ENCODE measurements around the gene HSD17B13. TPM values are rescaled to one million over a fixed set of nuclear protein-coding genes. Genes with fewer than 3 reads are reported as not detected.

Gene HSD17B13
- total and polyA plus RNA-seq, 2 experiments from 2014 or later, result 0.15 TPM; not detected in 1

DNA sequence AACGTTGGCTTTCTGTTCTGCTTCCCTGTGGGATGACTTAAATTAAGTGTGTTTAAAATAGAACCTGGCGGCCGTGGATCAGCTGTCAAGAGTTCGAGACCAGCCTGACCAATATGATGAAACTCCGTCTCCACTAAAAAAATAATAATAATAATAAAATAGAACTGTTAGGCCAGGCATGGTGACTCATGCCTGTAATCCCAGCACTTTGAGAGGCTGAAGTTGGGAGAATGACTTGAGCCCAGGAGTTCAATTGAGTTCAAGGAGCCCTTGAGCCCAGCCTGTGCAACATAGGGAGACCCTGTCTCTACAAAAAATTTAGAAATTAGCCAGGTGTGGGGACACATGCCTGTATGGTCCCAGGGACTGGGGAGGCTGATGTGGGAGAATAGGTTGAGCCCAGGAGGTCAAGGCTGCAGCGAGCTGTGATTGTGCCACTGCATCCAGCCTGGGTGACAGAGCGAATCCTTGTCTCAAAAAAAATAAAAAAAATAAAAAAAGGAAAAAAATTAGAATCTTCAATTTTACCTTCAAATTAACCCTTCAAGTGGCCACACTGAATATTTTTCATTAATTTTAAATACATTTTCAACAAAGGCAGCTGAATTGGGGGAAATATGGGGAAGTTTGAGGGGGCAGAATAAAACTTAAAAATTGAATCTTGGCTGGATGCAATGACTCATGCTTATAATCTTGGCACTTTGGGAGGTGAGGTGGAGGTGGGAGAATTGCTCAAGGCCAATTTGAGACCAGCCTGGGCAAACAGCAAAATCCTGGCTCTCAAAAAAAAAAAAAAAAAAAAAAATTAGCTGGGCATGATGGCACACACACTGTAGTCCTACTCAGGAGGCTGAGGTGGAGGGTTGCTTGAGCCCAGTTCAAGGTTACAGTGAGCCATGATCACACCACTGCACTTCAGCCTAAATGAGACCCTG lies 31.8 kb upstream of the HSD17B13 start:
- peaks cover 2% of the 10 kb centered on the region for H3K27me3 Mint-ChIP-seq (ENCODE audit: insufficient read depth, low read depth, poor library complexity)
- H3K4me3 Mint-ChIP-seq, result no peak overlapping the region
- no peaks in the 10 kb centered on the region for H3K9me3 Mint-ChIP-seq
- no peaks in the 10 kb centered on the region for H3K27me3 ChIP-seq (ENCODE audit: insufficient read depth)
- no peak overlapping the region for H3K4me3 ChIP-seq
- no peak overlapping the region for H3K27ac Mint-ChIP-seq
- H3K36me3 ChIP-seq (ENCODE audit: insufficient read depth), result no peaks in the 10 kb centered on the region
- DNase-seq (ENCODE audit: low spot score) (no peak), ATAC-seq (no peak)
- H3K36me3 Mint-ChIP-seq (ENCODE audit: low read depth), result peaks cover 3% of the 10 kb centered on the region; the same call in 2 of the 3 replicates
- H3K4me1 ChIP-seq (ENCODE audit: insufficient read depth), result peaks cover 12% of the 10 kb centered on the region; the same call in 1 of the 2 replicates
- H3K9me2 ChIP-seq (ENCODE audit: insufficient read depth), result no peaks in the 10 kb centered on the region
- H3K4me1 Mint-ChIP-seq, result peaks cover 8% of the 10 kb centered on the region; the same call in 2 of the 3 replicates
- H4K20me1 ChIP-seq (replicated peaks; ENCODE audit: insufficient read depth), result no peaks in the 10 kb centered on the region
- H3K79me2 ChIP-seq (replicated peaks; ENCODE audit: insufficient read depth), result no peaks in the 10 kb centered on the region
- no peaks in the 10 kb centered on the region for H3F3A ChIP-seq (replicated peaks; ENCODE audit: low read depth)
- no peak overlapping the region; the same call in 1 of the 2 replicates for H3K27ac ChIP-seq (ENCODE audit: low read depth)
- TF ChIP-seq EZH2phosphoT487 (IDR thresholded peaks at IDR 0.05; ENCODE audit: unreplicated experiment), result no peak
- TF ChIP-seq STAT1 (IDR thresholded peaks at IDR 0.05; ENCODE audit: unreplicated experiment), result no peak
- no peak for TF ChIP-seq JUNB (IDR thresholded peaks at IDR 0.05; ENCODE audit: unreplicated experiment)
- no peak for TF ChIP-seq ETS1 (IDR thresholded peaks at IDR 0.05)
- no peak for TF ChIP-seq NANOG (IDR thresholded peaks at IDR 0.05; ENCODE audit: borderline replicate concordance)
- no peak for TF ChIP-seq EZH2 (IDR thresholded peaks at IDR 0.05; ENCODE audit: low read depth, unreplicated experiment)
- no peak for TF ChIP-seq CREB1 (CRISPR knock-in tag; IDR thresholded peaks at IDR 0.05; ENCODE audit: low read depth)
- TF ChIP-seq ZNF114 (CRISPR knock-in tag; IDR thresholded peaks at IDR 0.05), result no peak
- TF ChIP-seq, protein P1, sequence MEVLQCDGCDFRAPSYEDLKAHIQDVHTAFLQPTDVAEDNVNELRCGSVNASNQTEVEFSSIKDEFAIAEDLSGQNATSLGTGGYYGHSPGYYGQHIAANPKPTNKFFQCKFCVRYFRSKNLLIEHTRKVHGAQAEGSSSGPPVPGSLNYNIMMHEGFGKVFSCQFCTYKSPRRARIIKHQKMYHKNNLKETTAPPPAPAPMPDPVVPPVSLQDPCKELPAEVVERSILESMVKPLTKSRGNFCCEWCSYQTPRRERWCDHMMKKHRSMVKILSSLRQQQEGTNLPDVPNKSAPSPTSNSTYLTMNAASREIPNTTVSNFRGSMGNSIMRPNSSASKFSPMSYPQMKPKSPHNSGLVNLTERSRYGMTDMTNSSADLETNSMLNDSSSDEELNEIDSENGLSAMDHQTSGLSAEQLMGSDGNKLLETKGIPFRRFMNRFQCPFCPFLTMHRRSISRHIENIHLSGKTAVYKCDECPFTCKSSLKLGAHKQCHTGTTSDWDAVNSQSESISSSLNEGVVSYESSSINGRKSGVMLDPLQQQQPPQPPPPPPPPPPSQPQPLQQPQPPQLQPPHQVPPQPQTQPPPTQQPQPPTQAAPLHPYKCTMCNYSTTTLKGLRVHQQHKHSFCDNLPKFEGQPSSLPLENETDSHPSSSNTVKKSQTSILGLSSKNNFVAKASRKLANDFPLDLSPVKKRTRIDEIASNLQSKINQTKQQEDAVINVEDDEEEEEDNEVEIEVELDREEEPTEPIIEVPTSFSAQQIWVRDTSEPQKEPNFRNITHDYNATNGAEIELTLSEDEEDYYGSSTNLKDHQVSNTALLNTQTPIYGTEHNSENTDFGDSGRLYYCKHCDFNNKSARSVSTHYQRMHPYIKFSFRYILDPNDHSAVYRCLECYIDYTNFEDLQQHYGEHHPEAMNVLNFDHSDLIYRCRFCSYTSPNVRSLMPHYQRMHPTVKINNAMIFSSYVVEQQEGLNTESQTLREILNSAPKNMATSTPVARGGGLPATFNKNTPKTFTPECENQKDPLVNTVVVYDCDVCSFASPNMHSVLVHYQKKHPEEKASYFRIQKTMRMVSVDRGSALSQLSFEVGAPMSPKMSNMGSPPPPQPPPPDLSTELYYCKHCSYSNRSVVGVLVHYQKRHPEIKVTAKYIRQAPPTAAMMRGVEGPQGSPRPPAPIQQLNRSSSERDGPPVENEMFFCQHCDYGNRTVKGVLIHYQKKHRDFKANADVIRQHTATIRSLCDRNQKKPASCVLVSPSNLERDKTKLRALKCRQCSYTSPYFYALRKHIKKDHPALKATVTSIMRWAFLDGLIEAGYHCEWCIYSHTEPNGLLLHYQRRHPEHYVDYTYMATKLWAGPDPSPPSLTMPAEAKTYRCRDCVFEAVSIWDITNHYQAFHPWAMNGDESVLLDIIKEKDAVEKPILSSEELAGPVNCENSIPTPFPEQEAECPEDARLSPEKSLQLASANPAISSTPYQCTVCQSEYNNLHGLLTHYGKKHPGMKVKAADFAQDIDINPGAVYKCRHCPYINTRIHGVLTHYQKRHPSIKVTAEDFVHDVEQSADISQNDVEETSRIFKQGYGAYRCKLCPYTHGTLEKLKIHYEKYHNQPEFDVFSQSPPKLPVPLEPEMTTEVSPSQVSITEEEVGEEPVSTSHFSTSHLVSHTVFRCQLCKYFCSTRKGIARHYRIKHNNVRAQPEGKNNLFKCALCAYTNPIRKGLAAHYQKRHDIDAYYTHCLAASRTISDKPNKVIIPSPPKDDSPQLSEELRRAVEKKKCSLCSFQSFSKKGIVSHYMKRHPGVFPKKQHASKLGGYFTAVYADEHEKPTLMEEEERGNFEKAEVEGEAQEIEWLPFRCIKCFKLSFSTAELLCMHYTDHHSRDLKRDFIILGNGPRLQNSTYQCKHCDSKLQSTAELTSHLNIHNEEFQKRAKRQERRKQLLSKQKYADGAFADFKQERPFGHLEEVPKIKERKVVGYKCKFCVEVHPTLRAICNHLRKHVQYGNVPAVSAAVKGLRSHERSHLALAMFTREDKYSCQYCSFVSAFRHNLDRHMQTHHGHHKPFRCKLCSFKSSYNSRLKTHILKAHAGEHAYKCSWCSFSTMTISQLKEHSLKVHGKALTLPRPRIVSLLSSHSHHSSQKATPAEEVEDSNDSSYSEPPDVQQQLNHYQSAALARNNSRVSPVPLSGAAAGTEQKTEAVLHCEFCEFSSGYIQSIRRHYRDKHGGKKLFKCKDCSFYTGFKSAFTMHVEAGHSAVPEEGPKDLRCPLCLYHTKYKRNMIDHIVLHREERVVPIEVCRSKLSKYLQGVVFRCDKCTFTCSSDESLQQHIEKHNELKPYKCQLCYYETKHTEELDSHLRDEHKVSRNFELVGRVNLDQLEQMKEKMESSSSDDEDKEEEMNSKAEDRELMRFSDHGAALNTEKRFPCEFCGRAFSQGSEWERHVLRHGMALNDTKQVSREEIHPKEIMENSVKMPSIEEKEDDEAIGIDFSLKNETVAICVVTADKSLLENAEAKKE (CRISPR knock-in tag; IDR thresholded peaks at IDR 0.05), result no peak
- no peak for TF ChIP-seq ZNF331 (CRISPR knock-in tag; IDR thresholded peaks at IDR 0.05; ENCODE audit: low read depth)
- TF ChIP-seq POLR2AphosphoS5 (IDR thresholded peaks at IDR 0.05; ENCODE audit: low read depth), result no peak
- no peak overlapping the region for H2AFZ ChIP-seq
- no peak overlapping the region for H3K4me2 ChIP-seq
